ENCODE data around the gene CASZ1.

- TF ChIP-seq CTCF (IDR thresholded peaks at IDR 0.05) (no peak), POLR2A (IDR thresholded peaks at IDR 0.05; ENCODE audit: low read depth) (no peak), EP300 (IDR thresholded peaks at IDR 0.05) (no peak), POLR2AphosphoS5 (IDR thresholded peaks at IDR 0.05) (no peak)
These were observed 20.4 kb upstream of the CASZ1 start for GRCh38 chr1:10816743-10817369.
